Measurements from ENCODE around the gene CCDC90B.

DNA sequence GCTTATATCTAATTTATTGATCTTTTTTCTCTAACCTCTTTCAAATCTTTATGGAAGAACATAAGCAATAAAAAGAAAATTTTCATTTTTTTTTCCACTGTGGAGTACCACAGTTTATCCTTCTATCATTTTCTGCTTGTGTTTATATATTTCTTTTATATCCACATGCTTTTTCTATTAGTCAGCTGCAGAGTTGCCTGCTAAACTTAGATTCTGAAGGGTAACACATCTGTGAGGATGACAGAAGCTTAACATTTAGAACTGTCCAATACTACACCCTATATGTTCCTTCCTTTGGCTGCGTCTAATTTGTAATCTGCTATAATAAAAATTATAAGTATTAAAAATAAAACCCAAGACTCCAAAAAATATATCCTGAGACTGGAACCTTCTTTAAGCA is 20.8 kb downstream of the CCDC90B start:
- TF ChIP-seq, protein P1, sequence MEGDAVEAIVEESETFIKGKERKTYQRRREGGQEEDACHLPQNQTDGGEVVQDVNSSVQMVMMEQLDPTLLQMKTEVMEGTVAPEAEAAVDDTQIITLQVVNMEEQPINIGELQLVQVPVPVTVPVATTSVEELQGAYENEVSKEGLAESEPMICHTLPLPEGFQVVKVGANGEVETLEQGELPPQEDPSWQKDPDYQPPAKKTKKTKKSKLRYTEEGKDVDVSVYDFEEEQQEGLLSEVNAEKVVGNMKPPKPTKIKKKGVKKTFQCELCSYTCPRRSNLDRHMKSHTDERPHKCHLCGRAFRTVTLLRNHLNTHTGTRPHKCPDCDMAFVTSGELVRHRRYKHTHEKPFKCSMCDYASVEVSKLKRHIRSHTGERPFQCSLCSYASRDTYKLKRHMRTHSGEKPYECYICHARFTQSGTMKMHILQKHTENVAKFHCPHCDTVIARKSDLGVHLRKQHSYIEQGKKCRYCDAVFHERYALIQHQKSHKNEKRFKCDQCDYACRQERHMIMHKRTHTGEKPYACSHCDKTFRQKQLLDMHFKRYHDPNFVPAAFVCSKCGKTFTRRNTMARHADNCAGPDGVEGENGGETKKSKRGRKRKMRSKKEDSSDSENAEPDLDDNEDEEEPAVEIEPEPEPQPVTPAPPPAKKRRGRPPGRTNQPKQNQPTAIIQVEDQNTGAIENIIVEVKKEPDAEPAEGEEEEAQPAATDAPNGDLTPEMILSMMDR (IDR thresholded peaks at IDR 0.05; ENCODE audit: borderline replicate concordance, extremely low read depth, low read length, poor library complexity, severe bottlenecking) = no peak
- no peak for TF ChIP-seq EZH2 (IDR thresholded peaks at IDR 0.05; ENCODE audit: borderline replicate concordance, low read depth, low read length, severe bottlenecking)

All from DND-41 (cell line).